ENCODE measurements around the gene COL27A1.

DNA sequence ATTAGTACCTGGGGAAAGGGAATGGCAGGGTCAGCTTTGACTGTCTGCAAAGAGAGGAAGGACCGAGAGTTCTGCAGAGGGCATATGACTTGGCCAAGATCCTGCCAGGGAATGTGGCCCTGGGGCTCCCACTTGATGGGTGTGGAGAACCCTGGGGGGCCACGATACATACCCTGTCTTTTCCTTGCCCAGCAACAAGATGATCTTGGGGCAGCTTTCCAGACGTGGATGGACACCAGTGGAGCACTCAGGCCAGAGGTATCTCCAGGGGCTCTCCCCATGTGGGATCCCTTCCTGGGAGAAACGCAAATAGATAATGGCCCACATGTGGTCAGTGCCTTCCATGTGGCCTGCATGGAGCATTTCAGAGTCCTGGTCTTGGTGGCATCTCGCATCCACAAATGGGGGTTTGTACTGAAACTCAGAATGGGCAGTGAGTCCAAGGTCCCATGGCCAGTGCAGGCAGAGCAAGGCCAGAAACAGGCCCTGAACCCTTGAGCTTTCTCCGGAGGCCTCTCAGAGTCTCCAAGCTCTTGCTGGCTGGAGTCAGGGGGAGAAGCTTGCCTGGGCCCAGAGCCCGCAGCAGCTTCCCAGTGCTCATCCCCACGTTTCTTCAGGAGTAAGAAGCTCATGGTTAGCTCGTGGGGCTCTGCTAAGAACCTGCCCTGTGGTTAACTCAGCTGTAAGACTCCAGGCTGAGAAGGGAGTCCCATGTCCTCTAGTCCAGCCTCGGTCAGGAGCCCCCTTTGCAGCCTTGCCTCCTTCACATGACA, 149.3 kb downstream of the COL27A1 start:
- TF ChIP-seq, protein P1, sequence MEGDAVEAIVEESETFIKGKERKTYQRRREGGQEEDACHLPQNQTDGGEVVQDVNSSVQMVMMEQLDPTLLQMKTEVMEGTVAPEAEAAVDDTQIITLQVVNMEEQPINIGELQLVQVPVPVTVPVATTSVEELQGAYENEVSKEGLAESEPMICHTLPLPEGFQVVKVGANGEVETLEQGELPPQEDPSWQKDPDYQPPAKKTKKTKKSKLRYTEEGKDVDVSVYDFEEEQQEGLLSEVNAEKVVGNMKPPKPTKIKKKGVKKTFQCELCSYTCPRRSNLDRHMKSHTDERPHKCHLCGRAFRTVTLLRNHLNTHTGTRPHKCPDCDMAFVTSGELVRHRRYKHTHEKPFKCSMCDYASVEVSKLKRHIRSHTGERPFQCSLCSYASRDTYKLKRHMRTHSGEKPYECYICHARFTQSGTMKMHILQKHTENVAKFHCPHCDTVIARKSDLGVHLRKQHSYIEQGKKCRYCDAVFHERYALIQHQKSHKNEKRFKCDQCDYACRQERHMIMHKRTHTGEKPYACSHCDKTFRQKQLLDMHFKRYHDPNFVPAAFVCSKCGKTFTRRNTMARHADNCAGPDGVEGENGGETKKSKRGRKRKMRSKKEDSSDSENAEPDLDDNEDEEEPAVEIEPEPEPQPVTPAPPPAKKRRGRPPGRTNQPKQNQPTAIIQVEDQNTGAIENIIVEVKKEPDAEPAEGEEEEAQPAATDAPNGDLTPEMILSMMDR (IDR thresholded peaks at IDR 0.05), result no peak
- TF ChIP-seq EZH2 (IDR thresholded peaks at IDR 0.05) (no peak), EZH2phosphoT487 (IDR thresholded peaks at IDR 0.05) (no peak)
